Measurements from ENCODE around the gene BLOC1S5. TPM values are rescaled to one million over a fixed set of nuclear protein-coding genes. Genes with fewer than 3 reads are reported as not detected.

Gene BLOC1S5
- total and polyA plus RNA-seq, 2 of the 8 experiments (the other 6 are each of a cell fraction or from before 2014, with no cell fraction given) = 3.4 to 17.2 TPM

GRCh38 chr6:8023638-8024037 lies 40.6 kb downstream of the BLOC1S5 start:
- H3K27me3 ChIP-seq (replicated peaks in 1 of 4; ENCODE audit: control insufficient read depth in 3 of 4, extremely low read depth in 1 of 4, insufficient read depth in 3 of 4, low read length in 3 of 4) = no peaks in the 10 kb centered on the region
- CTCF ChIA-PET (ENCODE audit: partially characterized antibody) = no interaction called here
- no peak overlapping the region for H2BK20ac ChIP-seq (ENCODE audit: low read length)
- H3K36me3 ChIP-seq (ENCODE audit: control insufficient read depth in 2 of 4, insufficient read depth in 4 of 4, low read length in 3 of 4) = no peaks in the 10 kb centered on the region; a peak in 1 of 8 replicates
- no peak for TF ChIP-seq TCF12 (IDR thresholded peaks at IDR 0.05; ENCODE audit: low read depth, low read length)
- no peak for TF ChIP-seq CEBPB (IDR thresholded peaks at IDR 0.05; ENCODE audit: low read depth, low read length)
- no peak for TF ChIP-seq POLR2A (IDR thresholded peaks at IDR 0.05; ENCODE audit: control extremely low read depth in 1 of 2, low read depth in 2 of 2, low read length in 2 of 2)
- no peak for TF ChIP-seq KDM5A (IDR thresholded peaks at IDR 0.05; ENCODE audit: low read length)
- TF ChIP-seq RAD21 (IDR thresholded peaks at IDR 0.05 in 1 of 2, conservative IDR thresholded peaks at IDR 0.05 in 1 of 2; ENCODE audit: low read depth in 2 of 2, low read length in 2 of 2) = no peak
- TF ChIP-seq ATF3 (IDR thresholded peaks at IDR 0.05; ENCODE audit: insufficient read depth, low read depth, low read length) = no peak
- no peak for TF ChIP-seq JUN (IDR thresholded peaks at IDR 0.05; ENCODE audit: low read depth, low read length)
- TF ChIP-seq, protein P1, sequence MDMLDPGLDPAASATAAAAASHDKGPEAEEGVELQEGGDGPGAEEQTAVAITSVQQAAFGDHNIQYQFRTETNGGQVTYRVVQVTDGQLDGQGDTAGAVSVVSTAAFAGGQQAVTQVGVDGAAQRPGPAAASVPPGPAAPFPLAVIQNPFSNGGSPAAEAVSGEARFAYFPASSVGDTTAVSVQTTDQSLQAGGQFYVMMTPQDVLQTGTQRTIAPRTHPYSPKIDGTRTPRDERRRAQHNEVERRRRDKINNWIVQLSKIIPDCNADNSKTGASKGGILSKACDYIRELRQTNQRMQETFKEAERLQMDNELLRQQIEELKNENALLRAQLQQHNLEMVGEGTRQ (IDR thresholded peaks at IDR 0.05; ENCODE audit: low read length) = no peak
- TF ChIP-seq ATF2 (IDR thresholded peaks at IDR 0.05; ENCODE audit: low read length) = no peak
- H3K79me1 ChIP-seq (ENCODE audit: low read depth, low read length) = no peaks in the 10 kb centered on the region
- no peak for DNase-seq (ENCODE audit: low read depth in 1 of 2, low spot score in 2 of 2)
- no peaks in the 10 kb centered on the region for H3K79me2 ChIP-seq (ENCODE audit: control insufficient read depth in 1 of 2, insufficient read depth in 2 of 2, low read length in 2 of 2)
- H2BK5ac ChIP-seq (ENCODE audit: low read depth, low read length) = no peak overlapping the region
- no peak overlapping the region for H2BK120ac ChIP-seq (replicated peaks; ENCODE audit: low read depth, low read length)
- no peak overlapping the region for H2AFZ ChIP-seq (ENCODE audit: low read length)
- peaks cover 0 to 3% (median 1%) of the 10 kb centered on the region in 4 experiments; a peak in 3 of 7 replicates for H3K4me1 ChIP-seq (replicated peaks in 1 of 4; ENCODE audit: control insufficient read depth in 3 of 4, insufficient read depth in 4 of 4, low read length in 3 of 4)
- H2BK15ac ChIP-seq (ENCODE audit: low read length) = no peak overlapping the region
- H4K20me1 ChIP-seq (replicated peaks in 1 of 2; ENCODE audit: control insufficient read depth in 1 of 2, insufficient read depth in 2 of 2, low read length in 2 of 2) = peaks cover 0 to 2% of the 10 kb centered on the region in 2 experiments
- 100% methylated on average over 2 of the region's 2 CpGs; no CpG with 5 or more reads in 1 of the 2 experiments for WGBS, 2 experiments (ENCODE audit: extremely low coverage in 1 of 2, insufficient coverage in 1 of 2, insufficient read length in 1 of 2, insufficient replicate concordance in 2 of 2, low coverage in 1 of 2, low lambda C conversion rate in 2 of 2, missing lambda C conversion rate in 1 of 2)
- FAIRE-seq = no peak
- H3K4ac ChIP-seq (replicated peaks; ENCODE audit: insufficient read length, low read depth, low read length) = no peak overlapping the region
- H3K56ac ChIP-seq (replicated peaks; ENCODE audit: insufficient read length, low read depth, low read length) = no peak overlapping the region
- no peak overlapping the region for H4K5ac ChIP-seq (ENCODE audit: insufficient read length, low read depth, low read length)
- no peak overlapping the region for H3K14ac ChIP-seq (ENCODE audit: insufficient read length)
- H3K23ac ChIP-seq (ENCODE audit: insufficient read length) = no peak overlapping the region
- no peak overlapping the region for H3K9ac ChIP-seq (replicated peaks in 1 of 4; ENCODE audit: extremely low read depth in 1 of 4, low read depth in 3 of 4, low read length in 3 of 4)
- no peak overlapping the region for H4K91ac ChIP-seq (replicated peaks; ENCODE audit: insufficient read length, low read length)
- H2BK12ac ChIP-seq (ENCODE audit: low read depth, low read length) = no peak overlapping the region
- H4K8ac ChIP-seq (ENCODE audit: extremely low read depth, insufficient read depth, low read length) = no peak overlapping the region
- H3K23me2 ChIP-seq (ENCODE audit: low read depth, low read length) = no peaks in the 10 kb centered on the region
- no peak overlapping the region for H3K4me3 ChIP-seq (ENCODE audit: extremely low read depth in 1 of 4, insufficient read depth in 2 of 4, low read depth in 3 of 4, low read length in 4 of 4)
- H3K9me3 ChIP-seq (ENCODE audit: insufficient read depth in 2 of 2, low read depth in 1 of 2, low read length in 1 of 2) = no peaks in the 10 kb centered on the region
- H2AK5ac ChIP-seq (ENCODE audit: low read depth, low read length) = no peak overlapping the region
- H3K27ac ChIP-seq (ENCODE audit: low read depth, low read length) = no peak overlapping the region
- H3K18ac ChIP-seq (ENCODE audit: extremely low read depth, low read length) = no peak overlapping the region
- H3K4me2 ChIP-seq (ENCODE audit: insufficient read depth in 1 of 2, low read depth in 2 of 2, low read length in 2 of 2) = no peak overlapping the region
- POLR2A ChIA-PET (ENCODE audit: partially characterized antibody) = interaction anchor here (0.7 kb wide), 1 partner anchor 63 kb away, joined by 4 read pairs; no protein-coding TSS in a partner anchor
